ENCODE measurements around the gene GSX2.

The GSX2 gene

GRCh38 chr4:54100595-54101189 is 729 bp downstream of the GSX2 start:
- CTCF ChIA-PET, result no interaction called here
- Histone ChIP-seq H3K9me3 (ENCODE audit: control insufficient read depth, insufficient read depth, low read depth, low read length) (no peaks in the 10 kb centered on the region), H3K36me3 (ENCODE audit: control insufficient read depth in 2 of 2, insufficient read depth in 1 of 2, low read length in 2 of 2) (no peaks in the 10 kb centered on the region), H3K4me1 (ENCODE audit: control insufficient read depth, insufficient read depth, low read length) (no peaks in the 10 kb centered on the region), H3K27ac (ENCODE audit: extremely low read depth, low read depth, low read length) (no peak overlapping the region), H3K4me3 (ENCODE audit: low read depth, low read length) (peak overlapping the region; percentile 14)
- TF ChIP-seq BCL11A (tag by site-specific recombination; IDR thresholded peaks at IDR 0.05; ENCODE audit: low read depth) (no peak), ZNF837 (tag by site-specific recombination; IDR thresholded peaks at IDR 0.05) (no peak), ZNF121 (tag by site-specific recombination; IDR thresholded peaks at IDR 0.05) (no peak), ZFHX2 (tag by site-specific recombination; conservative IDR thresholded peaks at IDR 0.05) (no peak), ZNF623 (tag by site-specific recombination; IDR thresholded peaks at IDR 0.05) (no peak), ZNF791 (tag by site-specific recombination; IDR thresholded peaks at IDR 0.05) (no peak), BCL11B (tag by site-specific recombination; IDR thresholded peaks at IDR 0.05; ENCODE audit: low read depth) (no peak), ZNF132 (tag by site-specific recombination; IDR thresholded peaks at IDR 0.05; ENCODE audit: borderline replicate concordance) (no peak), SALL2 (tag by site-specific recombination; IDR thresholded peaks at IDR 0.05; ENCODE audit: borderline replicate concordance) (no peak), ZSCAN23 (tag by site-specific recombination; IDR thresholded peaks at IDR 0.05) (no peak), ZBTB20 (tag by site-specific recombination; IDR thresholded peaks at IDR 0.05) (no peak), ZNF776 (tag by site-specific recombination; IDR thresholded peaks at IDR 0.05; ENCODE audit: borderline replicate concordance) (no peak), ZNF768 (tag by site-specific recombination; IDR thresholded peaks at IDR 0.05) (no peak), ZNF660 (tag by site-specific recombination; IDR thresholded peaks at IDR 0.05) (no peak), ZNF24 (tag by site-specific recombination; IDR thresholded peaks at IDR 0.05) (no peak), ZNF239 (tag by site-specific recombination; IDR thresholded peaks at IDR 0.05) (no peak), OSR2 (tag by site-specific recombination; IDR thresholded peaks at IDR 0.05) (no peak), ZBTB1 (tag by site-specific recombination; IDR thresholded peaks at IDR 0.05) (no peak), GLI2 (tag by site-specific recombination; IDR thresholded peaks at IDR 0.05; ENCODE audit: borderline replicate concordance, low read depth) (no peak), YY2 (tag by site-specific recombination; IDR thresholded peaks at IDR 0.05) (no peak)
- POLR2A ChIA-PET, result no interaction called here

- no peaks in the 10 kb centered on the region for H3K9me3 ChIP-seq (ENCODE audit: control insufficient read depth, insufficient read depth, low read depth, low read length)
- no peak overlapping the region for H3K27ac ChIP-seq (ENCODE audit: extremely low read depth, low read depth, low read length)
- ChIA-PET CTCF (no interaction called here), POLR2A (no interaction called here)
- no peak for TF ChIP-seq ZNF366 (tag by site-specific recombination; conservative IDR thresholded peaks at IDR 0.05)
- no peak for TF ChIP-seq ZNF114 (tag by site-specific recombination; IDR thresholded peaks at IDR 0.05)
- no peaks in the 10 kb centered on the region for H3K4me1 ChIP-seq (ENCODE audit: control insufficient read depth, insufficient read depth, low read length)
- no peaks in the 10 kb centered on the region for H3K36me3 ChIP-seq (ENCODE audit: control insufficient read depth in 2 of 2, insufficient read depth in 1 of 2, low read length in 2 of 2)
- H3K4me3 ChIP-seq (ENCODE audit: low read depth, low read length), result no peak overlapping the region
Observed at GRCh38 chr4:54101190-54102041, 1.5 kb downstream of the GSX2 start.

- ChIA-PET CTCF (no interaction called here), POLR2A (no interaction called here)
- H3K9me3 ChIP-seq (ENCODE audit: control insufficient read depth, insufficient read depth, low read depth, low read length), result no peaks in the 10 kb centered on the region
- H3K27ac ChIP-seq (ENCODE audit: extremely low read depth, low read depth, low read length), result no peak overlapping the region
- H3K36me3 ChIP-seq (ENCODE audit: control insufficient read depth in 2 of 2, insufficient read depth in 1 of 2, low read length in 2 of 2), result no peaks in the 10 kb centered on the region
- no peak overlapping the region for H3K4me3 ChIP-seq (ENCODE audit: low read depth, low read length)
- no peaks in the 10 kb centered on the region for H3K4me1 ChIP-seq (ENCODE audit: control insufficient read depth, insufficient read depth, low read length)
- TF ChIP-seq ZBTB48 (tag by site-specific recombination; IDR thresholded peaks at IDR 0.05) (no peak), ZNF513 (tag by site-specific recombination; IDR thresholded peaks at IDR 0.05) (no peak), SALL2 (tag by site-specific recombination; IDR thresholded peaks at IDR 0.05; ENCODE audit: borderline replicate concordance) (no peak), CTCF (tag by site-specific recombination; IDR thresholded peaks at IDR 0.05) (no peak)
- TF ChIP-seq, protein P1, sequence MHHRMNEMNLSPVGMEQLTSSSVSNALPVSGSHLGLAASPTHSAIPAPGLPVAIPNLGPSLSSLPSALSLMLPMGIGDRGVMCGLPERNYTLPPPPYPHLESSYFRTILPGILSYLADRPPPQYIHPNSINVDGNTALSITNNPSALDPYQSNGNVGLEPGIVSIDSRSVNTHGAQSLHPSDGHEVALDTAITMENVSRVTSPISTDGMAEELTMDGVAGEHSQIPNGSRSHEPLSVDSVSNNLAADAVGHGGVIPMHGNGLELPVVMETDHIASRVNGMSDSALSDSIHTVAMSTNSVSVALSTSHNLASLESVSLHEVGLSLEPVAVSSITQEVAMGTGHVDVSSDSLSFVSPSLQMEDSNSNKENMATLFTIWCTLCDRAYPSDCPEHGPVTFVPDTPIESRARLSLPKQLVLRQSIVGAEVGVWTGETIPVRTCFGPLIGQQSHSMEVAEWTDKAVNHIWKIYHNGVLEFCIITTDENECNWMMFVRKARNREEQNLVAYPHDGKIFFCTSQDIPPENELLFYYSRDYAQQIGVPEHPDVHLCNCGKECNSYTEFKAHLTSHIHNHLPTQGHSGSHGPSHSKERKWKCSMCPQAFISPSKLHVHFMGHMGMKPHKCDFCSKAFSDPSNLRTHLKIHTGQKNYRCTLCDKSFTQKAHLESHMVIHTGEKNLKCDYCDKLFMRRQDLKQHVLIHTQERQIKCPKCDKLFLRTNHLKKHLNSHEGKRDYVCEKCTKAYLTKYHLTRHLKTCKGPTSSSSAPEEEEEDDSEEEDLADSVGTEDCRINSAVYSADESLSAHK (tag by site-specific recombination; IDR thresholded peaks at IDR 0.05), result no peak
Observed at GRCh38 chr4:54102531-54103106, 2.7 kb downstream of the GSX2 start.

All from HEK293 (cell line).